ENCODE results near the gene WASHC2C. TPM values are rescaled to one million over a fixed set of nuclear protein-coding genes. Genes with fewer than 3 reads are reported as not detected.
"Not testable (repeated sequence)": the region's sequence is repeated elsewhere in the genome, so short reads cannot be mapped to it uniquely, and the experiment has no call there.

Gene WASHC2C
- total RNA-seq, 2 experiments from 2014 or later: 38.6 to 40.9 TPM

DNA sequence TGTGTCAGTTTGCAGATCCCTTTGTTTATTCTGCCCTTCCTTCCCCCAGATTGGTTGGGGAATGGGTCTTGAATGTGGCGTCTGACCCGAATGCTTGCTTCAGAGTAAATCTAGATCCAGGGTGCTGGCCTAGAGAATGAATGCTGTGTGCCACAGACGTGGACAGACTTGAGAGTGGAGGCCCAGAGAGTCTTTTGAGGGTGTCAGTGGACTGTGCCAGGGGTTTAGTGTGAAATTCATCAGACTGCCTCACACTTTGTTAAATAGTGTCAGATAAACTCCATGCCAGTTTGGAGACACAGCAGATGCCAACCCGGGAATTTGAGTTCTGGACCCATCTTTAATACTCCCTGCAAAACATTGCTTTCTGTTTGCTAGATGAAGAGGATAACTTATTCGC is 25.1 kb downstream of the WASHC2C start:
- H3K27me3 Mint-ChIP-seq; CTCF ChIA-PET; H3K4me1 Mint-ChIP-seq; H3K27ac Mint-ChIP-seq; H3K36me3 Mint-ChIP-seq (ENCODE audit: low read depth); H3K9me3 Mint-ChIP-seq; DNase-seq; H3K4me3 Mint-ChIP-seq; POLR2A ChIA-PET: not testable (repeated sequence)

DNA sequence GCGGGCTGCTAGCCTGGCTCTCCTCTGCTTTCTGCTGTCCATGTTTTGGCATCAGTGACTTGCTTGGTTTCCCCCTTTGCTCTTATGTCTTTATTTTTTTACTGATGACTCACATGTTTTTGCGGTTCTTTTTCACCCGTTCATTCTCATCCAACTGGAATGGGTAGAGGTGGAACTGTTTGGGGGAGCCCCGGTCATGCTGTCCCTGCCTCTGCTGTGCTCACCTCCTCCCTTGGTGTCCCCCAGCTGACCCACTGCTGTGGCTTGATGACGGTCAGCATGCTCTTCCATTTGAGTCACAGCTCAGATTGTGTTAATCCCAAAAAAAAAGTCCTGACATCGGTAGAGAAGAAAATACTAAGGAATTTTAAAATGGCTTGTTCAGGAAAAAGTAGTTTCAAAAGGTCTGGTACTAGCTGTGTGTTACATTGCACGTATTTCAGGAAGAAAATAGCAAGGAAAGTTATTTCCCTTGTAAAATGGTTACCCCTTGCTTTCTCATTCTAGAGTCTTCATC is 27.0 kb downstream of the WASHC2C start:
- POLR2A ChIA-PET, H3K4me1 Mint-ChIP-seq, H3K9me3 Mint-ChIP-seq, CTCF ChIA-PET, DNase-seq, H3K27ac Mint-ChIP-seq, H3K4me3 Mint-ChIP-seq, H3K27me3 Mint-ChIP-seq: not testable (repeated sequence)
- H3K36me3 Mint-ChIP-seq (ENCODE audit: low read depth): peaks cover 17% of the 10 kb centered on the region

DNA sequence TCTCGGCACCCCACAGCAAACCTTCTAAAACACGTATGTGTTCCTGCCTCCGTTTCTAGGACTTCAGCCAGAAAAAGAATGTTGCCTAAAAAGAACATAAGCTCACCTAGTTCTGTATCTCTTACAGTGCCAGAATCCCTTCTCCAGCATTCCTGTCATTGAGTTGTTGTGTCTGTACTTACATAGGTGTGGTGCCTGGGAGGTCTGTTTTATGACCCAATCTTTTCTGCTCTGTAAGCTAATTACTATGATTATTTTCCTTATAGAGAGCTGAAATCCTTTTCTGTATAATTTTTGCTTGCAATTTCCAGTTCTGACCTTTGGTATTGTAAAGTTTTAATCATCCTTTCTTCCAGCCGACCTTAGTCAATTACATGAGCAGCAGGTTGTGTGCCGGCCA is 28.0 kb downstream of the WASHC2C start:
- H3K9me3 Mint-ChIP-seq, POLR2A ChIA-PET, H3K4me1 Mint-ChIP-seq, H3K27ac Mint-ChIP-seq, DNase-seq, H3K27me3 Mint-ChIP-seq, CTCF ChIA-PET, H3K4me3 Mint-ChIP-seq: not testable (repeated sequence)
- H3K36me3 Mint-ChIP-seq (ENCODE audit: low read depth): peaks cover 17% of the 10 kb centered on the region

DNA sequence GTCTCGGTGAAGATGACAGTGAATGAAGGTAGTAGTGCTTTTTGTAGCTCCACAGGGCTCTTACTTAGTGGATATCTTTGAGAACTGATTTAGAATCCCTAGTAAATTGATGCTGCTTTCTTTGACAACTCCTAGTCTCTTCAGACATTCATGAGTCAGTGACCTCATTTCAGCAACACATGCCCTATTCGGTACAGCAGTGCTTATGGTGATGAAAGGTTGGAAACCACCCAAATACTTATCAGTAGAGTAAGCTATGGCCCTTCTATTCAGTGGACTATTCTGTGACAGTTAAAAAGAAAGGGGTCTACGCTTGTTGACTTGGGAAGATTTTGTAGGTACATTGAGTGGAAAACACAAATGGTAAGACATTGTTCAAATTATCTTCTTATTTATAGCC is 29.0 kb downstream of the WASHC2C start:
- H3K36me3 Mint-ChIP-seq (ENCODE audit: low read depth): peaks cover 14% of the 10 kb centered on the region
- DNase-seq, H3K9me3 Mint-ChIP-seq, H3K4me3 Mint-ChIP-seq, H3K27me3 Mint-ChIP-seq, POLR2A ChIA-PET, H3K4me1 Mint-ChIP-seq, CTCF ChIA-PET, H3K27ac Mint-ChIP-seq: not testable (repeated sequence)

DNA sequence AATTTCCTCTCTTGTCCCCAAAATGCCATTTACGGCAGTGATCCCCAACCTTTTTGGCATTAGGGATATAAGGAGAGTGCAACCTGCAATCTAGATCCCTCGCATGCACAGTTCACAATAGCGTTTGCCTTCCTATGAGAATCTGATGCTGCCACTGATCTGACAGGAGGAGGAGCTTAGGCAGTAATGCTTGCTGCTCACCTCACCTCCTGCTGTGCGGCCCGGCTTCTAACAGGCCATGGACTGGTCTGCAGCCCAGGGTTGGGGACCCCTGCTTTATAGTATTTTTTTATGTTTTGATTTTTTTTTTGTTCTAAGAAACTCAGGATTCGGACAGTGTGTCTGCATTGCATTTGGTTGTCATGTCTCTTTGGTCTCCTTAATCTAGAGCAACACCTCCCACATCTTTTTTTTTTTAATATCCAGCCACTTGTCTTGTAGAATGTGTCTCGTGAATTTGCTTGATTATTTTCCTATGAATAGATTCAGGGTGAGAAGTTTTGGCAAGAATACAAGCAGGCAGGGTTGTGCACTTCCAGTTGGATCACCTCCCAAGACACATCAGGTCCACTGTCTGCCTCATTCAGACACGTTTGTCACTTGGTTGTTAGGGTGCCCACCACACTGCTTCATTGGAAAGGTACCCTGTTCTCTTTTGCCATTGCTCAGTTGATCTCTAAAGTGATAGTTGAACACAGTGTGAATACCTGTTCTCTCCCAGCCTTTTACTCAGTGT is 30.8 kb downstream of the WASHC2C start:
- CTCF ChIA-PET, POLR2A ChIA-PET: not testable (repeated sequence)

DNA sequence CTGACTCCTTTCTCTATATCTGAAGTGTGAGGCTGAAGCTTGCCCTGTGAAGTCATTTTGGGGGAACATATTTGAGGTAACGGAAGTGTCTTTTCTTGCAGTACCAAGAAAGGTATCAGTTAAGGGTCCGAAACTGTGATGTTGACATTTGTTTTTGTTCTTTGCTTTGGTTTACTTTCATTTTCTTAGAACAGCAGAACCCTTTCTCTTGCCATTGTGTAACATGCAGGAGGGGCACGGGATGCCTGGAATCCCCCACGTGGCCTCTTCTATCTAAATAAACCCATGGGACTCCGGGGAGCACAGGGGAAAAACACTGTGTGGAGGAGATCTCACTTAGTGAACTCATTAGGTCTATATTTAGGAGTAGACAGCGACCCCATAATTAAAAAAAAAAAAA is 34.6 kb downstream of the WASHC2C start:
- peaks cover 11% of the 10 kb centered on the region for H3K36me3 Mint-ChIP-seq (ENCODE audit: low read depth)
- H3K4me1 Mint-ChIP-seq, DNase-seq: not testable (repeated sequence)

More for the DNA sequence above, 30.8 kb downstream of the WASHC2C start:
- not testable (repeated sequence) for H3K4me1 Mint-ChIP-seq, H3K27me3 Mint-ChIP-seq, H3K27ac Mint-ChIP-seq, DNase-seq, H3K9me3 Mint-ChIP-seq, H3K4me3 Mint-ChIP-seq
- peaks cover 14% of the 10 kb centered on the region for H3K36me3 Mint-ChIP-seq (ENCODE audit: low read depth)

DNA sequence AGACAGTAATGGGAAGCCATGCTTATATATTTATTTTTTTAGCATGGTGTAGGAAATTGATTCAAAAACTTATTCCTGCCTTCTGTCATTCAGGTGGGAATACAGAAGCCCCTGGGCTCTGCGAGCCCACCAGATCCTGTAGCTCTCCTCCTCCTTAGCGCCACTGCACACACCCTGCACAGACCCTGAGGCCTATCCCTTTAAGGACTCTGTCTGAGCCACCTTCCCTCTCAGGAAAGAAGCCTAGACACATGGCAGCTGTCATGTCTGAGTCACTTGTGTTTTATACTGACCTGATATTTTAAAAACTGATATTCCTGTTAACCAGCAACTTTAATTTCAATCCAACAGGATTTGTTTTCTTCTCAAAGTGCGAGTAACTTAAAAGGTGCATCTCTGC is 36.0 kb downstream of the WASHC2C start:
- H3K36me3 Mint-ChIP-seq (ENCODE audit: low read depth); H3K27me3 Mint-ChIP-seq; H3K27ac Mint-ChIP-seq; CTCF ChIA-PET; H3K4me3 Mint-ChIP-seq; H3K9me3 Mint-ChIP-seq; DNase-seq; POLR2A ChIA-PET; H3K4me1 Mint-ChIP-seq: not testable (repeated sequence)

More for the DNA sequence above, 34.6 kb downstream of the WASHC2C start:
- H3K9me3 Mint-ChIP-seq, H3K27me3 Mint-ChIP-seq, H3K27ac Mint-ChIP-seq, H3K4me3 Mint-ChIP-seq, CTCF ChIA-PET, POLR2A ChIA-PET: not testable (repeated sequence)

DNA sequence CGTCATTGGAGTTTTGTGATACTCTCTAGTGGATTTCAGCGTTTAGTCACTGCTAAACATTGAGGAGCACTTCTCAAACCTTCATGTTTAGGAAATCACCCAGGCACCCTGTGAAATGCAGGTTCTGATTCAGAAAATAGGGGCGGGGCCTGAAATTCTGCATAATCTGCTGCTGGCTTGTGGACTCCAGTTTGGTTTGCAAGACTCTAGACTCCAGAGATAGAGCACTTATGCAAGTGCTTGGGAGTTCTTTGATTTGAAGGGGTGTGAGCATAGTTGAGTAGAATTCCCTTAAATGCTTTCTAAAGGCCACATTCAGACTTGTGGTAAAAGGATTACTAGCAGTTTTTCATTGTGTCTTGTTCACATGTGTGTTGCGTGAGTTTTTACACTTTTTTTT is 41.3 kb downstream of the WASHC2C start:
- H3K27me3 Mint-ChIP-seq; H3K4me1 Mint-ChIP-seq; H3K9me3 Mint-ChIP-seq; H3K27ac Mint-ChIP-seq; H3K36me3 Mint-ChIP-seq (ENCODE audit: low read depth); H3K4me3 Mint-ChIP-seq; DNase-seq; POLR2A ChIA-PET; CTCF ChIA-PET: not testable (repeated sequence)

DNA sequence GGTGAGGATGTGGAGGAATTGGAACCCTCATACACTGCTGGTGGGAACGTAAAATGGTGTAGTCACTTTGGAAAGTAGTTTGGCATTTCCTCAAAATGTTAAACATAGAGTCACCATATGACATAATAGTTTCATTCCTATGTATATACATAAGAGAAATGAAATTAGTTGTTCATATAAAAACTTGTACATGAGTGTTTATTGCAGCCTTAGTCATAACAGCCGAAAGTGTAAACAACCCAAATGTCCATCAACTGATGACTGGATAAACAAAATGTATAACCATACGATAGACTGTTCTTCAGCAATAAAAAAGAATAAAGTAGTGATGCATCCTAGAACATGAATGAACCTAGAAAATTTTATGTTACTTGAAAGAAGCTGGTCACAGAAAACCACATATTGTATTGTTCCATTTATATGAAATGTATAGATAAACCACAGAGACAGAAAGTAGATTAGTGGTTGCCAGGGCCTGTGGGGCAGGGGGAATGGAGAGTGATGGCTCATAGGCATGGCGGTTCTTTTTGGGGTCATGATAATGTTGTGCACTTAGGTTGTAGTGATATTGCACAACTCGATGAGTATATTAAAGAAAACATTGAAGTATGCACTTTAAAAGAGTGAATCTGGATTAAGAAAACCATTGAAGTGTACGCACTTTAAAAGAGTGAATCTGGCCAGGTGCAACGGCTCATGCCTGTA is 44.8 kb downstream of the WASHC2C start:
- H3K4me1 Mint-ChIP-seq; POLR2A ChIA-PET; H3K27ac Mint-ChIP-seq; H3K9me3 Mint-ChIP-seq; H3K27me3 Mint-ChIP-seq; CTCF ChIA-PET; H3K36me3 Mint-ChIP-seq (ENCODE audit: low read depth); DNase-seq; H3K4me3 Mint-ChIP-seq: not testable (repeated sequence)

DNA sequence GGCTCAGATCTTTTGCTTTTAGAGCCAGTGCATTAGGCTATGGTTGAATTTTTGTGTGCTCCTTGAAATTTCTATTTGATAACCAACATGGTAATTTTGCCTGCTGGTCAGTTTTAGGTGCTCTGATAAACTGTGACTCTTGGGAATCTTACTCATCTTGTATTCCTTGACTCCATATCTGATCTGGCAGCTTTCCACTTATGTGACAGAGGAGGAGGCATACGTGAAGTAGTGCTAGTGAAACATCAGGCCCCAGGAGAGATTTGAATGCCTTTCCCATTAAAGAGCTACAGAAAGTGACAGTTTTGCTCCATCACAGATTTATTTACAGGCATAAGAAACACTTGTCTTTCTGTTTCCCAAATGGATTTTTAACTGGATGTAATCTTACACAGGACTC is 59.2 kb downstream of the WASHC2C start:
- H3K36me3 Mint-ChIP-seq (ENCODE audit: low read depth): peaks cover 24% of the 10 kb centered on the region
- H3K4me3 Mint-ChIP-seq: not testable (repeated sequence)

DNA sequence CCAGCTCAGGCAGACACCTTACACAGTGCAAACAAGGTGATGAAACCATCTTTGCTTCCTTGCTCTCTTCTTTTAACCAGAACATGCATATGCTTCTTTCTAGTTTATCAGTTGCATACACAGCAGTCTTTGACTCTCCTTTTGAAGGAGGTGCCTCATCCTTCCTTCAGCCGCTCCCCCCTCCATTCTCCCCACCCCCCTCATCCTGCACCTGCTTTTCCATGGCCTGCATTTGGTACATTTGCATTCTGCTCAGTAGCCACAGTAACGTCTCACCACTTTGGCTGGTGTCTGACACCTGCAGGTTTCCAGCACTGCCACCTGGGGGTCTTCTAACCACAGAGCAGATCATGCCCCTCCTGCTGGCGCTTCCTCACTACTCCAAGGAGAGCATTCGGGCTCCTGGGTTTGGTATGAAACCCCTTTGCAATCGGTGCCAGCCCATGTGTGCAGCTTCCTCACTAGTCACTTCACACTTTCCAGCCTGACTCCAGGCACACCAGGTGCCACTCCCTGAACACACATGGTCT is 60.2 kb downstream of the WASHC2C start:
- H3K4me3 Mint-ChIP-seq, H3K27me3 Mint-ChIP-seq, POLR2A ChIA-PET, H3K27ac Mint-ChIP-seq, DNase-seq, CTCF ChIA-PET, H3K4me1 Mint-ChIP-seq, H3K9me3 Mint-ChIP-seq: not testable (repeated sequence)
- H3K36me3 Mint-ChIP-seq (ENCODE audit: low read depth): peaks cover 27% of the 10 kb centered on the region

More for the DNA sequence above, 59.2 kb downstream of the WASHC2C start:
- H3K9me3 Mint-ChIP-seq, H3K27me3 Mint-ChIP-seq, H3K27ac Mint-ChIP-seq, POLR2A ChIA-PET, DNase-seq, H3K4me1 Mint-ChIP-seq, CTCF ChIA-PET: not testable (repeated sequence)

DNA sequence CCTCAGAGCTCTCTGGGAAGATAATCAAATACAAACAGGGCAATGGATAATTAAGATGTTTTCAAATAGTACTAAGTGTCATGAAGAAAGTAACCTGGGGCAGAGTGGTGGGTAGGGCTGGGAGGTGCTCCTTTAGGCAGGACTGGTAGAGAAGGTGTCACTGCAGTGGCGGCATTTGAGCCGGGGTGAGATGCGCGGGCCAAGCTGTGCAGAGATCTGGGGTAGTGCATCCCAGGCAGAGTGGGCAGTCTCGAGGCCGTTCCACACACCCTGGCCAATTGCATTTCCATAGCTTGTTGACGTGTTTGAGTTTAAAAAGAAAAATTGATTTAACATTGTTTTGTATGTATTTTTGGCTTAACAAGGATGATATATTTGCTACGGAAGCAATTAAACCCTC is 62.9 kb downstream of the WASHC2C start:
- DNase-seq, POLR2A ChIA-PET, H3K4me3 Mint-ChIP-seq, H3K4me1 Mint-ChIP-seq, H3K9me3 Mint-ChIP-seq, H3K27me3 Mint-ChIP-seq, CTCF ChIA-PET, H3K27ac Mint-ChIP-seq: not testable (repeated sequence)
- H3K36me3 Mint-ChIP-seq (ENCODE audit: low read depth): peaks cover 33% of the 10 kb centered on the region

DNA sequence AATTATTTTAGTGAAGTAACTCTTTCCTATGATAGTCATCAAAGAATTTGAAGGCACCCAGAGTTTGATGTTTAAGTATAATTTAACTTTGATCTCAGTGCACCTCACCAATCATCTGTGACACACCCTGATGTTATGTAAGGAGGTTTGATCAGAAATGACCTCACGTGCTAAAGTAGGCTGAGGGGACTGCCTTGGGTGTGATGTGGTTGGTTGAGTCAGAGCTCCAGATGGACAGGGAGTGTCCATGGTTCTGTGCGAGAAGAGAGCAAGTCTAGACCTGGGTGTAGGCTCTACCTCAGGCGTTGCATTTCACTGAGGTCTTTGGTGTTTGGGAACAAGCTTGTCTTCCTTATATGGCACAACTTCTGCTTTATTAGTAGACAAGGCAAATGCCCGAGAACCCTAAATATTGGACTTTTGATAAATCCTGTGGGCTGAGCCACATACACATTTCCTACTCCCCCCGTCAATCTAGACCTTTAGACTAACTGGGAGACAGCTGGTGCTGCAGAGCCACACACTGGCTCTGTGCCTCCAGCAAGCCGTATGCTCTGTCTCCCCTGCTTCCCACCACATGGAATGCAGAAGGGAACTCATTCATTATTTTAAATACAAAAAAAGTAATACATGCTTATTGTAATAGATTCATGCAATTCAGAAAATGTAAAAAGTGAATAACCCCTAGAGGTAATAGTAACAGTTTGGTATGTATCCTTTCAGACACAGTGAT is 63.8 kb downstream of the WASHC2C start:
- H3K27me3 Mint-ChIP-seq, DNase-seq, H3K27ac Mint-ChIP-seq, H3K4me1 Mint-ChIP-seq, H3K9me3 Mint-ChIP-seq, H3K4me3 Mint-ChIP-seq, CTCF ChIA-PET, POLR2A ChIA-PET: not testable (repeated sequence)
- H3K36me3 Mint-ChIP-seq (ENCODE audit: low read depth): peaks cover 30% of the 10 kb centered on the region

Measured in activated CD4-positive, alpha-beta memory T cell treated with anti-CD3 and anti-CD28 coated beads, Interleukin-2, amount 10 ng/mL, durations not matched to agents 7 days and 5 days (primary cell).